ENCODE results near the gene HINT3.
"Not testable (repeated sequence)": the region's sequence is repeated elsewhere in the genome, so short reads cannot be mapped to it uniquely, and the experiment has no call there.

- TF ChIP-seq, protein P1, sequence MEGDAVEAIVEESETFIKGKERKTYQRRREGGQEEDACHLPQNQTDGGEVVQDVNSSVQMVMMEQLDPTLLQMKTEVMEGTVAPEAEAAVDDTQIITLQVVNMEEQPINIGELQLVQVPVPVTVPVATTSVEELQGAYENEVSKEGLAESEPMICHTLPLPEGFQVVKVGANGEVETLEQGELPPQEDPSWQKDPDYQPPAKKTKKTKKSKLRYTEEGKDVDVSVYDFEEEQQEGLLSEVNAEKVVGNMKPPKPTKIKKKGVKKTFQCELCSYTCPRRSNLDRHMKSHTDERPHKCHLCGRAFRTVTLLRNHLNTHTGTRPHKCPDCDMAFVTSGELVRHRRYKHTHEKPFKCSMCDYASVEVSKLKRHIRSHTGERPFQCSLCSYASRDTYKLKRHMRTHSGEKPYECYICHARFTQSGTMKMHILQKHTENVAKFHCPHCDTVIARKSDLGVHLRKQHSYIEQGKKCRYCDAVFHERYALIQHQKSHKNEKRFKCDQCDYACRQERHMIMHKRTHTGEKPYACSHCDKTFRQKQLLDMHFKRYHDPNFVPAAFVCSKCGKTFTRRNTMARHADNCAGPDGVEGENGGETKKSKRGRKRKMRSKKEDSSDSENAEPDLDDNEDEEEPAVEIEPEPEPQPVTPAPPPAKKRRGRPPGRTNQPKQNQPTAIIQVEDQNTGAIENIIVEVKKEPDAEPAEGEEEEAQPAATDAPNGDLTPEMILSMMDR (IDR thresholded peaks at IDR 0.05; ENCODE audit: insufficient read depth, low read depth, low read length): not testable (repeated sequence)
- TF ChIP-seq EZH2 (IDR thresholded peaks at IDR 0.05; ENCODE audit: insufficient read depth, low read length): not testable (repeated sequence)
Measured at GRCh38 chr6:126023474-126023873, 66.9 kb downstream of the HINT3 start.

All from astrocyte (in vitro differentiated cells and primary cell).